ENCODE results near the gene ERCC5.

ERCC5 gene

DNA sequence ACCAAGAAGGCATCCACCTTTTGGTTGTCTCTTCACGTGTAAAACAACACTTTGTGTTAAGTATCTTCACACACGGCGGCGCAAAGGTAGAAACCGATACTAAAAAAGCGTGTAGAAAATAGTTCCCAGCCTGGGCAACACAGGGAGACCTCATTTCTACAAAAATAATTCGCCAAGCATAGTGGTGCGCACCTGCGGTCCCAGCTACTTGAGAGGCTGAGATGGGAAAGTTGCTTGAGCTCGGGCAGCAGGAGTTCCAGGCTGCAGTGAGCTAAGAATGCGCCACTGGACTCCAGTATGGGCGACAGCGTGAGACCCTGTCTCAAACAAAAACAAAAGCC, 573 bp upstream of the ERCC5 start:
- DNase-seq (ENCODE audit: low read depth in 2 of 2) = no peak

DNA sequence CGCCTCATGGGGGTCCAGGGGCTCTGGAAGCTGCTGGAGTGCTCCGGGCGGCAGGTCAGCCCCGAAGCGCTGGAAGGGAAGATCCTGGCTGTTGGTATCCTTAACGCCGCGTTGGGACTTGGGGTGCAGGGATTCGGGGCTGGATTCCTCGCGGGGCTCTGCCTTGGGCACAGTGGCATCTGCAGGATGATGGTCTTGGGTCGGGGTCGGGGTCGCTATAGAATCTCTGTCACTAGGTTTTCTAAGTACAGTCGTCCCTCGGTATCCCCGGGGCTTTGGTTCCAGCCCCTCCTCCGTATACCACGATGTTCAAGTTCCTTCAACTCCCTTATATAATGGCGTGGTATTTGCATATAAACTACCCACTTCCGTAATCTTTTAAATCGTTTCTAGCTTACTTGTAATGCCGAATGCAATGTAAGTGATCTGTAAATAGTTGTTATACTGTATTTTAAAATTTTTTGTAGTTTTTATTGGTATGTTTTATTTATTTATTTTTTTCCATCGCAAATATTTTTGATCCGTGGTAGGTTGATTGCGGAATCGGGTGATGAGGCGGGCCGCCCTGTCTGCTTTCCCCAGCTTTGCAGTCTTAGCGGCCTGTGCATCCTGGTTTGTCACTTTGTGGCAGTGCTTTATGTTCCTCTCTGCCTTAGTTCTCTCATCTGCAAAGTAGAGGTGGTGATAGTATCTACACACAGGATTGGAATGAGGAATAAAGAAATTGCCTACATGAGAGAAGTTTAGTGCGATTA, 606 bp downstream of the ERCC5 start:
- peak; percentile 7 to 36 for DNase-seq (ENCODE audit: low read depth in 2 of 2)

DNA sequence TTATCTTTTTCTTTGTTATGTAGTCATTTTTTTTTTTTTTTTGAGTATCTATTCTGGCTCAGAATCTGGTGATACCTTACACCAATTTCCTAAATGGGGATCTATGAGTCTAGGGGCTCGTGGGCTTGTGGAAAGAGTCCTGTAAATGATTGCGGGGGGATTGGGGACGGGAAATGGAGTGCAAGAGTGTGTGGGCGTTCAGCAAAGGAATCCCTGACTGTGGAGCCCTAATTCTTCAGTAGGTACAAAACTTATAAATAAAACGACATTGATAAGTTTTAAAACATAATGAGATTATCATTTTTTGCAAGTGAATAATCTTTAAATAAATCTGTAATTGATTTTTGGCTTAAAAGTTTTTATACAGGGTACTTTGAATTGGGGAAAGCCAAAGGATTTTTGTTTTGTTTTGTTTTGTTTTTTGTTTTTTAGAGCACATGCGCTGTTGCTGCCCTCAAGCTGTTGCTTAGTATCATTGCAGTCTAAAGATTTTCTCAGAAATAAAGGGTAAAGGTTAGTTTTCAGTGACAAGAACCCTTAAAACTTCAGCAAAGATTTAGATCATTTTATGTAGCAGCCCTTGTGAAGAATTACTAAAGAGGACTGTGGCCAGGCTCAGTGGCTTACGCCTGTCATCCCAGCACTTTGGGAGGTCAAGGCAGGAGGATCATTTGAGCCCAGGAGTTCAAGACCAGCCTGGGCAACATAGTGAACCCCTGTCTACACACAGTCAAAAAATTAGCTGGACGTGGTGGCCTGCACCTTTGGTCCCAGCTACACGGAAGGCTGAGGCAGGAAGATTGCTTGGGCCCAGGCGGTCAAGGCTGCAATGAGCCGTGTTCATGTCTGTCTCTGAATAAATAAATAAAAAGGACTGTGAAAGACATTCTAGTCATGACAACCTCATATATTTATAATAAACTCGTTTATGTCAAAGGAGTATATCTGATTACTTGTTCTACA, 1.7 kb downstream of the ERCC5 start:
- no peak for DNase-seq (ENCODE audit: low read depth in 2 of 2)

GRCh38 chr13:102848956-102849355, 3.1 kb downstream of the ERCC5 start:
- DNase-seq (ENCODE audit: low read depth in 2 of 2) = no peak

DNA sequence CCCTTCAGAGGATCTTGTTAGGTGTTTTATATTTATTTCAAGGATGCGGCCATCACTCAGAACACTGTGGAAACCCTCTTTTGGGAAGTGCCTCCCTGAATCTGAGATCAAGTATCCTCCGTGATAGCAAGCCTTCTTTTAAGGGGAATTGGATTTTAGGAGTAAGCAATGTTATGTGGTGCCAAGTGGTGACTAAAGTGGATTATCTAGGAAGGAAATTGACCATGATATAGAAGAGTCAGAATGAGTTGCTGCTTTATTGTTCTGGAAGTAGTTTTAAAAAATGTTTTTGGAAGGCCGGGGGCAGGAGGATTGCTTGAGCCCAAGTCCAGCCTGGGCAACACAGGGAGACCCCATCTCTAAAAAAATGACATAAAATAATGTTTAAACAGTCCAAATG, 6.7 kb downstream of the ERCC5 start:
- no peak for DNase-seq (ENCODE audit: low read depth in 2 of 2)

GRCh38 chr13:102854675-102855074, 8.8 kb downstream of the ERCC5 start:
- DNase-seq (ENCODE audit: low read depth in 2 of 2) = no peak

- DNase-seq (ENCODE audit: low read depth in 2 of 2) = no peak
These were observed 10.7 kb downstream of the ERCC5 start for GRCh38 chr13:102856557-102856956.

DNA sequence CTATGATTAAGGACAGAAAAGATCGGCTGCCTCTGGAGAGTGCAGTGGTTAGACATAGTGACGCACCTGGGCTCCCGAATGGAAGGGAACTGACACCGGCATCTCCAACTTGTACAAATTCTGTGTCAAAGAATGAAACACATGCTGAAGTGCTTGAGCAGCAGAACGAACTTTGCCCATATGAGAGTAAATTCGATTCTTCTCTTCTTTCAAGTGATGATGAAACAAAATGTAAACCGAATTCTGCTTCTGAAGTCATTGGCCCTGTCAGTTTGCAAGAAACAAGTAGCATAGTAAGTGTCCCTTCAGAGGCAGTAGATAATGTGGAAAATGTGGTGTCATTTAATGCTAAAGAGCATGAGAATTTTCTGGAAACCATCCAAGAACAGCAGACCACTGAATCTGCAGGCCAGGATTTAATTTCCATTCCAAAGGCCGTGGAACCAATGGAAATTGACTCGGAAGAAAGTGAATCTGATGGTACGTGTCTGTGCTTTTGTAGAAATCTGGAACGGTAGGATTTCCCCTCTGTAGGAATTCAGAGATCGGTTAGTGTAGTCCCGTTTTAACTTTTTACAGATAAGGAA, 16.9 kb downstream of the ERCC5 start:
- no peak for DNase-seq (ENCODE audit: low read depth in 2 of 2)

- no peak for DNase-seq (ENCODE audit: low read depth in 2 of 2)
These were observed 17.8 kb downstream of the ERCC5 start for GRCh38 chr13:102863590-102863989.

DNA sequence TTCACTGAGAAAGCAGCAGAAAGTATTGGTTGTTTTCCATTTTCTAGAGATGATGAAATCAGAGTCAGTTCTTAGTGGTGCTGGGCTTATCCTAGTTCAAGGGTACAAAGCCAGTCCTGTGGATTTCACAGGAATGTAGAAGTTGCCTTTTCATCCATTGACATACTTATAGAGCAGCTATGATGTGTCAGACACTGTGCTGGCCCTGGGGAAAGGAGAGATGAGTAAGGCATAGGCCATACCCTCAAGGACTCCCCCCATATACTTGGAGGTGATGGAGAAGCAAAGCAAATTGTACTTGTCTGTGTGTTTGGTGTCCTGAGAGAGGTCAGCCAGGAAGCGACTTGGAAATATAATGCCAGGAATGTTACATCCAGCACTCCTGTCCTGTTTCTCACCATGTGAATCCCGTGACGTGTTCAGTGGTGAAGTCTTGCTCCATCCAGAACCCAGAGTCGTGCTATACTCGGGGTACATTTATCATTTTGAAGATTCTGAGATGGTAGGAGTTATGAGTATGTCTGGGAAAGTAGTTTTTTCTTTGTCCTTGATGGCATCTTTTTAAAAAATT, 22.6 kb downstream of the ERCC5 start:
- no peak for DNase-seq (ENCODE audit: low read depth in 2 of 2)

DNA sequence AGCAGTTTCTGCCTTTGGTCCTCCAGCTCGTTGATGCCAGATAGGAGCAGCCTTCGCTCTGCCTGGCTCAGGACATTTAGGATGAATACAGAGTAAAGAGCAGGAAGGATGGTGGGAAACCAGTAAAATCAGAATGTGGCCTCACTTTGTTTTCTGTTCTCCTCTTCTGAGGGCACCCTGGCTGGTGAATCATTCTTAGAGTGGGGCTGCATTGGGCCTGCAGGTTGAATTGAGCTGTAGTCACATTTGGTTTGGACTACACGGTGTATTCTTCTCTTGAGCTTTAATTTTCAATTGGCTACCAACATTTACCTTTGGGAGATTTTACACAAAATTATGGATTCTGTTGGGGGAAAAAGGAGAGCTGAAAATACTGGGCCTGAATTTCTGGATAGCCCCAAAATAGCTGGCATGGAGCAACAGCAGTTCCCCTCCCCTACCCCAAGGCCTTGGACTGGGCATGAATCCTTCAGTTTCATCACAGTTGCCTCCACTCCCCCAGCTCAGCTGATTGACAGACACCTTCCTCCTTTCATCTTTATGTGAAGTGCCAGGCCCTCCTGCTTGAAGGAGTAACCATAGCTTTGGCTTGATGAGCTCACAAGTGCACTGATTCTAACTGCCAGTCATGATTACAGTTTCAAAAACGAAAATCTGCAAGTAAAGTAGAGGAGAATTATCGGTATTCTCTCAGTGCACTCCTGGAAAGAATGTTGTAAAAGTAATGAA, 24.3 kb downstream of the ERCC5 start:
- DNase-seq (ENCODE audit: low read depth in 2 of 2) = no peak

DNA sequence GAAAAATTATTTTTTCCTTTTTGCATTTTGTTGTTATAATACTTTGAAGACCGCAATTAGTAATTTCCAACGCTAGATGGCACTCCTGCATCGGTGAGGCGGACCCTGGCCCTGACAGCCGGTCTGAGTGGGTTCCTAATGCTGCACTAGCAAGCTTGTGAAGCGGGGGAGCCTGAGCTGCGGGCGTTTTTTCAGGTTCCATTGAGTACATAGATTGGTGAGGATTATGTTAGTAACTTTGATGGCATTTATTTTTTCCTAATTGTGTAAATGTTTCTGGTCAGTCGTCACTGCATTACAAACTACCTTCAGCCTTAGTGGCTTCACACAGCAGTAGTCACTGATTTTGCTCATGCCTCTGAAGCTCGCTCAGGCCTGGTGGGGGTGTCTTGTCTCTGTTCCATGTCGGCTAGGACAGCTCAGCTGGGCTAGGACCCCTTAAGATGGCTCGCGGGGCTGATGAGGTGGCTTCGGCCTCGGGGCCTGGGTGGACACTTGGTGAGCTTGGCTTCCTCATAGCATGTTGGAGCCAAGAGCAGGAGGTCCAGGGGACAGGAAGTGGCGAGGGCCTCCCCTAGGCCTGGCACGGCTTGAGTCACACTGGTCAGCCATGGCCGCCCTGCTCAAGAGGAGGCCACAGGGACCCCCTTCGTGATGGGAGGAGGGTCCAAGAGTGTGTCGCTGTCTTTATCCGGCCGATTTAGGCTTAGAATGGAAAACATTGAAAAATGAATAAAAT, 25.0 kb downstream of the ERCC5 start:
- DNase-seq (ENCODE audit: low read depth in 2 of 2) = peak; percentile 16 to 34

DNA sequence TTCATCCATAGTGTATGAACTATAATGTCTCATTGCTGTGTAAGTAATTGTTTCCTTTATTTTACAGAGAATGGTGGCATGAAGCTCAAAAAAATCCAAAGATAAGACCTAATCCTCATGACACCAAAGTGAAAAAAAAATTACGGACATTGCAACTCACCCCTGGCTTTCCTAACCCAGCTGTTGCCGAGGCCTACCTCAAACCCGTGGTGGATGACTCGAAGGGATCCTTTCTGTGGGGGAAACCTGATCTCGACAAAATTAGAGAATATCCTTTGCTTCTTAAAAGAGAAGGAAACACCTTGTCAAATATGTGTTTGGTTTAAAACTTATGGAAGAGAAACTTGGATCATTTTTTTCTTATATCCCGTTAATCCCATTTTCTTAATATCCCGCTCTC, 26.3 kb downstream of the ERCC5 start:
- no peak for DNase-seq (ENCODE audit: low read depth in 2 of 2)

DNA sequence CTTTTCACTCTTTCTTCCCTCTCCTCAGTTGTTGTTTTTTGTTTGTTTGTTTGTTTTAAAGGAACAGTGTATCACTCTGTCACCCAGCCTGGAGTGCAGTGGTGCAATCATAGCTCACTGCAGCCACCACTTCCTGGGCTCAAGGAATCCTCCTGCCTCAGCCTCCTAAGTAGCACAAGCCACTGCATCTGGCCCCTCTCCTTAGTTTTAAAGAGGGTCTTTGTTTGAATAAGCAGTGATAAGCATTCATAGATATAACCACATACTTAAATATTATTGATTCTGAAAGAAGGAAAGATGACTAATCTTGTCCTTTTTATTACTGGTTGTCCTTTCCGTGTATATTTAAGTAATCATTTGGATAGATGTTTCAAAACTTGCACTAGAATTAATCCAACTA, 26.7 kb downstream of the ERCC5 start:
- no peak for DNase-seq (ENCODE audit: low read depth in 2 of 2)

DNA sequence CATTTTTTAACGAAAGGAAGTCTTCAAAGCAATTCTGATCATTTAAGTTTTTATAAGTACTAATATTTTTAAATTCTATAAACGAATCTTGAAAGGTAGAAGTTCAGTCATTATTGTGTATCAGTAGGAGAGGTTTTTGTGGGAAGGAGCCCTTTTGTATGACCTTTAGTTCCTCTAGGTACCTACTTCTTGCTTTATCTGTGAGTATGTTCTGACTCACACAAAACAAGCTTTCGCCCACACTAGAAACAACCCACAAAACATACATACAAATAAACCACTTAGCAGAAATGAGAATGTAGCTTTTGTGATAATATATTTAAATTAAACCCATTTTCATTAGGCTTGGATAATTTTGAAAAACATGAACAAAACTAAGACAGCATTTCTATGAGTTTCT, 27.8 kb downstream of the ERCC5 start:
- no peak for DNase-seq (ENCODE audit: low read depth in 2 of 2)

- DNase-seq (ENCODE audit: low read depth in 2 of 2) = no peak
These were observed 29.4 kb downstream of the ERCC5 start for GRCh38 chr13:102875256-102875655.

GRCh38 chr13:102877303-102877702, 31.5 kb downstream of the ERCC5 start:
- DNase-seq (ENCODE audit: low read depth in 2 of 2) = no peak

DNA sequence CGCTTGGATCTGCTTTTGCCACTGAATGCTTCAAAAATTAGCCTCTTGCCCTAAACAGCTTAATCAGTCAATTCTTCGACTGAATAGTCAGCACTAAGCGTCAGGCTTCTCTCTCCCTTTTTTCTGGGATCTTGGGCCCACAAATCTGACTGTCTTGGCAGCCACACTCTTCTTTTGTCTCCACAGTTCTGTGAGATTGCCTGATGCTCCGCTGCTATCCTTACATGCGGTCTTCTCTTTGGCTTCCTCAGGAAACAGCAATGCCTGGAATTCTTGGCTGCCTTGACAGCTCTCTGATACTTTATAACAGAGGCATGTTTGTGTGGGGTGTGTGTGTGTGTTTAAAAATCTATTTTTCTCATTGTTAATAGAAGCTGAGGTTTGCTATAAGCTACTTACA, 32.6 kb downstream of the ERCC5 start:
- no peak for DNase-seq (ENCODE audit: low read depth in 2 of 2)

- DNase-seq (ENCODE audit: low read depth in 2 of 2) = no peak
These were observed 34.1 kb downstream of the ERCC5 start for GRCh38 chr13:102879793-102880499.
